Urinary bladder (tissue), 4 donors: Measurements from ENCODE around the gene CELSR1. TPM values are rescaled to one million over a fixed set of nuclear protein-coding genes. Genes with fewer than 3 reads are reported as not detected.

Experiments
- DNase-seq: peaks from one replicate; pipeline ENCODE4 v3.0.0-alpha.2; 2015; ENCODE audit errors: extremely low spot score
- H3K27ac ChIP-seq: one replicate; pipeline ENCODE4 v1.5.1; 2013; ENCODE audit warnings: low read depth, mild to moderate bottlenecking, moderate library complexity
- H3K36me3 ChIP-seq: one replicate; pipeline ENCODE4 v1.6.1; 2013; ENCODE audit warnings: mild to moderate bottlenecking, moderate library complexity; ENCODE audit not compliant: insufficient read depth
- H3K4me1 ChIP-seq: one replicate; pipeline ENCODE4 v1.6.1; 2013; ENCODE audit warnings: mild to moderate bottlenecking, moderate library complexity; ENCODE audit not compliant: insufficient read depth
- H3K4me3 ChIP-seq: one replicate; pipeline ENCODE4 v1.5.1; 2013; ENCODE audit warnings: low read depth, low read length
- WGBS: extraction: QIAGEN DNeasy Blood & Tissue Kit; methylation state at CpG from one replicate; pipeline ENCODE4 v1.1.7; 2013; 5-methylcytosine and 5-hydroxymethylcytosine counted together
- polyA plus RNA-seq: library from polyadenylated mRNA; stranded (reverse); fragments of 200-250 nt; gene quantifications from one replicate; pipeline ENCODE4 v1.2.3, GENCODE V29; 2013
- total RNA-seq: library from RNA; depleted of rRNA; stranded (reverse); fragments of >200 nt; gene quantifications from one replicate; pipeline ENCODE4 v1.2.3, GENCODE V29; 2014
- donor health status: healthy with polysubstance abuse.
- donor health status: healthy.

The CELSR1 gene
- total and polyA plus RNA-seq, 2 donors = 3.2 to 4.5 TPM

DNA sequence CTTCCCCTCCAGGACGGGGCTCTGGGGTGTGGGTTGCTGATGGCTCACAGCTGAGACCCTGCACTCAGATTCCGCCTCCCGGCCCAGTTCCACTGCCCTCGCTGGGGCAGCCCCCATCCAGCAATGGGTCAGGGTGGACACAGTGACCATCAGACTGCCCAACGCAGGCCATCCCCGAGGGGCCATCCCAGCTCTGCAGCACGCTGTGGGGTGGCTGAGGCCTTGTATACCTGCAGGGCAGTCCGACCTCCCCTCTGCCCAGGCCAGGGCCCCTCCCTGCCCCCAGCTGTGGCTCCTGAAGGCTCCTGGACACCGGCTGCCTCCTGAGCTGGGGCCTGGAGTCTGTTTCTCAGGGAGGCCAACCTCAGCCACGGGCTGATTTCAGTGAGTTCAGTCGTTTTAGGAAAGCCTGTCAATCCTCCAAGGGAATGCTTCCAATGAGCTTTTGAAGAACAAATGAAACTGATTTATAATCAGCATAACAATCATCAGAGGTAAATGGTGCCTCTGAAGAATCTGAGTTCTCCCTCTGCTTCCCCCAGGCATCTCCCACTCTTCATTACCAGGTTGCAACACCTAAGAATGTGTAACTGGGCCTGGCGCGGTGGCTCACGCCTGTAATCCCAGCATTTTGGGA is 95.1 kb downstream of the CELSR1 start:
- Histone ChIP-seq H3K4me1 (no peaks in the 10 kb centered on the region), H3K4me3 (no peak overlapping the region), H3K36me3 (no peaks in the 10 kb centered on the region), H3K27ac (no peak overlapping the region)
- WGBS = 90% methylated on average over 14 of the region's 14 CpGs
- DNase-seq = no peak

DNA sequence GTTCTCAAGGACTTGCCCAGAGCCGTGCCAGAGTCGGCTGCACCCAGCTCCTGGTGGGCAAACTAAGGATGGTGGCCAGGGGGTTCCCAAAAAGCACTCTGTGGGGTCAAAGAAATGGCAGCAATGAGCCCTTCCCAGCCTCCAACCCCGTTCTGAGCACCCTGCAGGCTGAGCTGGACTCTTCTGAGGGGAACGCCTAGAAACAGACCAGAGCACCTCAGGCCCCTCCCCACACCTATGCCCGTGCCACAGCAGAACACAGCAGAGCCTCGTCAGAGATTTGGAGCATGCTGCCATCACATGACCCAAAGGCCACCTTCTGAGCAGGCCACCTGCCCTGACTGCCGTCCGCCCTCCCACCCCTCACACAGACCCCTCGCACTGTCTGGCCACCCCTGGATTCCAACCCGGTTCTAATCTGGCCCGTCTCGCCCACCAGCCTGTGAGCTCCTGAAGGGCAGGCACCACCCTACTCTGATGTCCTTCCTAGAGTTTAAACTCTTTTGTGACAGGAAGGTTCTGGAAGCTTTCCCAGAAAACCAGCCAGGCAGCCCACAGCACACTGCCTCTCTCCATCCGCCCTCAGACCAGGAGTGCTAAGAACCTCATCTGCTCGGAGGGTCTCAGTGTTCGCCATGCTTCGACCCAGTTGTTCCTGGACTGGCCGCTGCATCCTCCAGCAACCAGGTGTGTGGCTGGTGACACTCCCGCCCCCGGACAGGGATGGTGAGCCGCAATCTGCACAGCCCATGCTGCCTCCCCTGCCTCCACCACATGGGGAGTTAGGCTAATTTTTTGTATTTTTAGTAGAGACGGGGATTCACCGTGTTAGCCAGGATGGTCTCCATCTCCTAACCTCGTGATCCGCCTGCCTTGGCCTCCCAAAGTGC is 97.6 kb downstream of the CELSR1 start:
- H3K27ac ChIP-seq = no peak overlapping the region
- H3K4me1 ChIP-seq = no peaks in the 10 kb centered on the region
- H3K36me3 ChIP-seq = no peaks in the 10 kb centered on the region
- 89% methylated on average over 24 of the region's 24 CpGs for WGBS
- H3K4me3 ChIP-seq = no peak overlapping the region
- DNase-seq = no peak

DNA sequence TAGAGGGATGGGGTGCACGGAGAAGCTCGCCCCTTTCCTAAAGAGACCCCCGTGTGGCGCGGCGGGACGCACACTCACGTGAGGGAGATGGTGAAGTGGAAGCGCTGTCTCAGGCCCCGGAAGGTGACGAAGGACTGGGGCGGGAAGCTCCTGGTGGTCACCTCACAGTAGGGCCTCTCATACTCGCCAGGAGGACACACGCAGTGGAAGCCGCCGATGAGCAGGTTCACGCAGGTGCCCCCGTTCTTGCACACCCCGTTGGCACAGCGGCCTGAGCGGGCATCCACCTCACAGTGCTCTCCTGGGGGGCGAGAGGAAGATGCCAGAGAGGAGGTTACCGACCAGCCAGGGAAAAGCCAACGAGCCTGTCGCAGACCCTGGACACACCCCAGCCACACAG is 98.3 kb downstream of the CELSR1 start:
- WGBS = 94% methylated on average over 25 of the region's 25 CpGs

DNA sequence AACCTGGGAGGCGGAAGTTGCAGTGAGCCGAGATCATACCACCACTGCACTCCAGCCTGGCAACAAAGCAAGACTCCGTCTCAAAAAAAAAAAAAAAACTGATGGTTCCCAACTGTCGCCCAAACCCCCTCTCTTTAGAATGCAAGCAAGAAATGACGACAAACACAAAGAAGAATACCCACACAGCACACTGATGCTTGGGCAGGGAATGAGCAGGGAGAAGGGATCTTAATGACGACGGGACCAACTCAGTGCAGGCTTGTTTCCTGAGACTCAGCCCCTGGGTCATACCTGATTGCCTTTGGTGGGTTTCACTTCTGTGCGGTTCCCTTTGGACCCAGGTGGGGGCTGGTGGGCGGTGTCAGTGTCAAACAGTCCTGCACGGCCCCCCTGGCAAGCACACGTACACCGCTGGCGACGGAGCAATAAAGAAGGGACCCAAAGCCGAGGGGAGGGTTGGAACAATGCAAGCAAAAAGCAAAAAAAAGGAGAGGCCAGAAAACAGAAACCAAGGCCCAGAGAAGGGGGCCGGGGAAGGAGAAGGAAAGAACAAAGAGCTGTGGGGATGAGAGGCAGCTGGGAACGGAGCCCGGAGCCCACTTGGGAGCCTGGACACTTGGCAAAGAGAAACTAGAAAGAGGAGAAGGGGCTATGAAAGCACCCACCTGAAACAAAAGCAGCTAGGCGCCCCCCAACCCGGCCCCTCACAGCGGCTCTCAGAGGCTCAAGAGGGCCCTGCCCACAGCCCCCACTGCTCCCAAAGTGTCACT is 99.6 kb downstream of the CELSR1 start:
- 62% methylated on average over 21 of the region's 21 CpGs for WGBS
- no peak for DNase-seq
- no peak overlapping the region for H3K4me3 ChIP-seq
- no peak overlapping the region for H3K27ac ChIP-seq
- H3K4me1 ChIP-seq = no peaks in the 10 kb centered on the region
- no peaks in the 10 kb centered on the region for H3K36me3 ChIP-seq

More for the DNA sequence above, 98.3 kb downstream of the CELSR1 start:
- Histone ChIP-seq H3K36me3 (no peaks in the 10 kb centered on the region), H3K27ac (no peak overlapping the region), H3K4me3 (no peak overlapping the region), H3K4me1 (no peaks in the 10 kb centered on the region)
- DNase-seq = no peak

DNA sequence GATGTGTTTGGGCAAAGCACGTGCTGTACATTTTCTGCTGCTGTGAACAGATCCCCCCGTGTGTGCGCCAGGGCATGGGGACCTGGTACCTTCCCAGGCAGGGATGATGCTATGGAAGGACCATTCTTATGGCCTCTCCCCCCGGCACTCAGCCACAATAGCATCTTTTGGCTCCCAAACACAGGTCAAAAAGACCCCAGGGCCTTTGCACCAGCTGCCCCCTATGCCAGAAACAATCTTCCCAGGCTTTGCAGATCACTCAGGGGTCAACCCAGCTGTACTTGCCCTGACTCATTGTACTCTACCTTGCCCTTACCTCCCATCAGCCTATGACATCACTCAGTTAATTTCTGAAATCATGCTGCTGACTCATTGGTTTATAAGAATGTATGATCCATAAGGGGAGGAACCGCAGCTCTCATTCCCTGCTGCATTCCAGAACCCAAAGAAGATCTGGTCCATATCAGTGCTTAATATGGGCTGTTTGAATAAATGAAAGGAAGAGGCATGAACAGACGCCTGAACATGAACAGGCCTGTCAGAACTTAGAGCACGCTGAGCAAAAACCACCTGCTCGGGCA is 100.7 kb downstream of the CELSR1 start:
- WGBS = 86% methylated on average over 8 of the region's 8 CpGs
- Histone ChIP-seq H3K36me3 (no peaks in the 10 kb centered on the region), H3K4me3 (no peak overlapping the region), H3K27ac (no peak overlapping the region), H3K4me1 (no peaks in the 10 kb centered on the region)
- DNase-seq = no peak

DNA sequence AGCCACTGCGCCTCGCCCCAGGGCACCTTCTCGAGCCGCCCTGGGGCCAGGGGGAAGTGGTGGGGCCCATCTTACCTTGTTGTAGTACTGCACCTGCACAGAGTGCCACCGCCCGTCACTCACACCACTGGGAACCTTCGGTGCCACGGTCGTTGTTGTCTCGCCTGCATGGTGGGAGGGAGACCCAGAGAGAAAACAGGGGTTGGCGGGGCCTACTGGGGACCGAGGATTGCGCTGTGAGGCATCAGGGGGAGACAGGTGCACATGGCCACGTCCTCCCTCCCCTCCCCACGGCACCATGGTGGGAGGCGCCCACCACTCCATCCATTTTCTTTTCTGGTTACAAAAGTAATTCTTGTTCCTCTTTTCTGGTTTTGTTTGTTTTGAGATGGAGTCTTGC is 104.1 kb downstream of the CELSR1 start:
- no peak overlapping the region for H3K27ac ChIP-seq
- H3K36me3 ChIP-seq = no peaks in the 10 kb centered on the region
- no peaks in the 10 kb centered on the region for H3K4me1 ChIP-seq
- DNase-seq = no peak
- H3K4me3 ChIP-seq = no peak overlapping the region
- 96% methylated on average over 16 of the region's 16 CpGs for WGBS

DNA sequence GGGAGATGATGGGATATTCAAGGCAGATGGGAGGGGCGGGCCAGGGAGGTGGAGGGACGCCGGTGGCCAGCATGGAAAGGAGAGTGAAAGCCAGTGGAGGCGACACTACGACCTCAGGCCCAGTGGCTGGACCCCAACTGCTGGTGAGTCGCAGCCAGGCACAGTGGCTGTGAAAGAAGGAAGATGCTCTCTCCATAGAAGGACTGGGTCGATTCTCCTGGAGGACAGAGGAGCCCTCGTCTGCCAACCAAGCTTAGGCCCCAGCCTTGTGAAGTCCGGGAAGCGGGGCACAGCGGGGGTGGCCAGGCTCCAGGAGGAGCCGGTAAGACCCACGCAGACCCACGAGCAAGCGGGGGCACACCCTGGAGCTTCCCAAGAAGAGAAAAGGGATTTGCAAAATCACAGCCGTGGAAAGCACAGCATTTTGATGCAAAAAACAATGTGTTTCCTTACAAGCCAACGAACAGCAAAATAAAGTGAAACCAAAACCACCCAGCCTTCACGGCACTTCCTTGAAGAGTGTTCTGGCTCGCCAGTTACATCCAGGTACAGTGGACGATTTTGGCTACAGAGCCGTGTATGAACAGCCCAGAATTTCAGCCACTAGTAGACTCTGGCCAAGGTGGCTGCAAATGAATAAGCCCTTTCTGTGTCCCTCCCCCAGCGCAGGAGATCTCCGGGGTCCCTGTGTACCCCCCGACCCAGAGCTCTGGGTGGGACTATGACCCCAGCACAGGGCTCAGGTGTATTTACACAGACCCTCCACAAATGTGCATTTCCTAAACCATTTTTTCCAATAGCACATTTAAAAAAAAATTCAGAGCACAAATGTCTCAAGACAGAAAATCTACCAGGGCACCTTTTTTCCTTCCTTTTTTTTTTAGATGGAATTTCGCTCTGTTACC is 105.0 kb downstream of the CELSR1 start:
- Histone ChIP-seq H3K4me3 (peak overlapping the region; percentile 19), H3K36me3 (no peaks in the 10 kb centered on the region), H3K4me1 (no peaks in the 10 kb centered on the region), H3K27ac (no peak overlapping the region)
- no peak for DNase-seq
- 78% methylated on average over 25 of the region's 25 CpGs for WGBS

DNA sequence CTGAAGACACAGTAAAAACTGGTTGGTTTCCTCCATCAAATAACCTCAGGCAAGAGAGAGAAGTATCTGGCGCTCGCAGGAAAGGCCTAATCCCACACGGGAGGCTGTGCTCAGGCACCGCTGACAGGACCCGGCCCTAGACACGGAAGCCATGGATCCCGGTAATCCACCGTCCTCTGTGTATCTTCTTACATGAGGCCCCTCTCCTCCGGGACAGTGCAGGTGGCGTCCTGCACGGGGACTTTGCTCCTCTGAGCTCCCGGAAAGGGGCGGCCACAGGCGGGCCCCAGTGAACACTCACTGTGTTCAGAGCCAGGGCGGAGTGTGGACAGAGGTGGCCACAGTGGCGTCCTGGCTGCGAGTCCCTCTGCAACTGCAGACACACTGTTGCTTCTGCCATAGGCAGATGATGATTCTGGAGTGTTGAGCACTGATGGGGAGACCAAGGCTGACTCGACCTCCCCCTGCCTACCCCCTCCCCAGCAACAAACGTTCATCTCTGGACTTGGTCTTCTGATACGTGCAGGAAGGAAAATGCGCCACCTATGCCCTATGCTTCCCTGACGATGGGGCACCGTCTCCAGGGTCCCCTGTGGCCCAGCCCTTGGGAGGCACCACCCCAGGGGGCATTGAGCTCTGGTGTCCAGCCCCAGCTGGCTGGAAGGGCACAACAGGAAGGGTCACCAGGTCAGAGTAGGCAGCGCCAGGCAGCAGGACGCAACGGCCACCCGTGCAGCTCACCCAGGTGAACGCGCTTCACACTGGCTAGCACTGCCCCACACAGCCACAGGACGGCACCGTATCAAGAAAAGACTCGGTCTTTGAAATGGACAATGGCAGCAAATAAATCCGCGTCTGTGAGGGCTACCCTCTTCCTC is 106.2 kb downstream of the CELSR1 start:
- no peak overlapping the region for H3K27ac ChIP-seq
- H3K4me3 ChIP-seq = no peak overlapping the region
- H3K36me3 ChIP-seq = no peaks in the 10 kb centered on the region
- 79% methylated on average over 34 of the region's 34 CpGs for WGBS
- DNase-seq = no peak
- no peaks in the 10 kb centered on the region for H3K4me1 ChIP-seq

DNA sequence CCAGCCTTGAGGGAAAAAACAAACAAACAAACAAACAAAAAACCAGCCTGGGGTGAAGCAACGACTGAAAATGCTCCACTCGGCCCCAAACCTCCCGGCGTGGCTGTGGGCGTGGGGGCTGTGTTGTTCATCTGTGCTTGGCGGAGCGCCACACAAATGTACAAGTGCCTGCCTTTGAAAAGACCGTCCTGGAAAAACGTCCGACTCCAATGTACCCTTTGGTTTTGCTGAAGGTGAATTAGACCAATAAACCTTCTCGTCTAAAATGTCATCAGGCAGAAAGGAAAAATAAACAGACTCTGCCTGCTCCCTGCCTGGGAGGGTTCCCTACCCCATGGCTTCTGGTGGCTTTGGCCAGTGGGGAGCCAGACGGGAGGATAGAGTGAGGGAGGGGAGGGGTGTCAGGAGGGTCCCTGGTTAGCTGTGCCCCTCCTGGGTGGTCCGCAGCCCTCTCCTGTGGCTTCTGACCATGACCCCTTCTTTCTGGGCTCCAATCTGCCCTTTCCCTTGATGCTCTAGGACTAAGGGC is 108.0 kb downstream of the CELSR1 start:
- no peaks in the 10 kb centered on the region for H3K36me3 ChIP-seq
- H3K27ac ChIP-seq = no peak overlapping the region
- no peak overlapping the region for H3K4me3 ChIP-seq
- no peaks in the 10 kb centered on the region for H3K4me1 ChIP-seq
- no peak for DNase-seq
- 50% methylated on average over 13 of the region's 13 CpGs for WGBS

DNA sequence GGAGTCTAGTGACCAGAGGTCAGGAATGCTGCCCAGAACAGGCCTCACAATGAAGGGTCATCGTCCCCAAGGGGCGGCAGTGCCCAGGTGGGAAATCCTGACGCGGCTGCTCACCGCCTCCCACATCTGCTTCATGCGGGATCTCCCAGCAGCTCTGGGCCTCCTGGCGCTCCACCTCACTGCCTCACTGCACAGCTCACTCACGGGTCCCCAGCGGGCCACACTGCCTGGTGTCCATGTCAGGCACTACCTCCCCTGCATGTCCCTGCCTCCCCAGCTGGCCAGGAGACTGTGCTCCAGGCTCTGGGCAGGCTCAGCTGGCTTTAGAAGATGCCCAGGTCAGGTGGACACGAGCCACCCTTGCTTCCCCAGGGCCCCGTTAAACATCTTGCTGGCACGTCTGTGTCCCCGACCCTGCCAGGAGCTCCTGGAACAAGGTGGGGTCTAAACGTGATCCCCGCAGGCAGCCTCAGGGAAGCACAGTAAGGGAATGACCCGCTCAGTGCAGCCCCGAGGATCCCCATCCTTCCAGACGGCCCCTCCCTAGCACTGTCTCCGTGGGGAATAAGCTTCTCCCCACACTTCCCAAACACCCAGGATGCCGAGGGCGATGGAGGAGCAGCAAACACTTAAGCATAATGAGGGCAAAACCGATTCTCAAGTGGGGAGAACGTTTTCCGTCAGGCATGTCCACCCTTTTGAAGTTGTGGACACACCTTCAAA is 108.7 kb downstream of the CELSR1 start:
- 67% methylated on average over 24 of the region's 24 CpGs for WGBS
- Histone ChIP-seq H3K36me3 (no peaks in the 10 kb centered on the region), H3K27ac (no peak overlapping the region), H3K4me1 (no peaks in the 10 kb centered on the region), H3K4me3 (no peak overlapping the region)
- no peak for DNase-seq

DNA sequence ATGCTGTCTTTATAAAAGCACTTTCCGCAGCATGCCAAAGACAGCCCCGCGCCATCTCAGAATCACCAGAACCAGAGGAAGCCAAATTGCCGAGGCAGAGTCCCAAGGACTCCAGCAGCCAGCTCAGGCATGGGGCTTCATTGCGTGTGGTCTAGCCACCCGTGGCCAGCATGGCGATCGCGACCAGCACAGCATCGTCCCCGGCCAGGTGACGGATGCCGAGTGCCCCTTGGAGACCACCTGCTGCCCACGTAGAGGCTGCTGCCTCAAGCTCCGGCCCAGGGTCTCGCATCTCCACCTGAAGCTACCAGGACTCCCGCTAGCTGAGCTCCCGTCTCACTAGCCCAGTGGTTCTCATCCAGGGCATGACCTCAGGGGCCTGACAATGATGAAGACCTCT is 109.2 kb downstream of the CELSR1 start:
- no peak overlapping the region for H3K4me3 ChIP-seq
- H3K4me1 ChIP-seq = no peaks in the 10 kb centered on the region
- WGBS = 92% methylated on average over 18 of the region's 18 CpGs
- DNase-seq = no peak
- H3K36me3 ChIP-seq = no peaks in the 10 kb centered on the region
- H3K27ac ChIP-seq = no peak overlapping the region
